Spleen (tissue), 7 donors: ENCODE results near the gene LAMP2.

Source experiments
- POLR2A ChIP-seq, 3 donors: fragments of 450-650 bp; IDR thresholded peaks; one replicate each; pipeline ENCODE4 v1.5.1; 2017; ENCODE audit warnings: antibody characterized with exemption in 3 of 3, mild to moderate bottlenecking in 1 of 3
- POLR2AphosphoS5 ChIP-seq, 3 donors: sonication (generic); formaldehyde crosslinking; IDR thresholded peaks; one replicate each; pipeline ENCODE4 v1.5.1; 2017; ENCODE audit warnings: antibody characterized with exemption in 3 of 3
- TF ChIP-seq, protein P1 (sequence below), 11 experiments: fragments of 200-600 bp in 7 of 11; fragments of 450-650 bp in 4 of 11; sonication (generic) in 4 of 11; IDR thresholded peaks in 8 of 11; conservative IDR thresholded peaks in 3 of 11; 1 replicate in 7 of 11; 2 replicates in 4 of 11; pipeline versions ENCODE4 v1.4.0 to v1.8.0; 2016 to 2021; ENCODE audit warnings: antibody characterized with exemption in 11 of 11, inconsistent platforms in 4 of 11, mild to moderate bottlenecking in 1 of 11
- donor health status: DM: no; HTN: no; CAD: no; lungs with moderate emphysema.
- donor health status: DM: no; HTN: no; CAD: no.
- donor health status: DM: no; HTN: no; CAD: no.

DNA sequence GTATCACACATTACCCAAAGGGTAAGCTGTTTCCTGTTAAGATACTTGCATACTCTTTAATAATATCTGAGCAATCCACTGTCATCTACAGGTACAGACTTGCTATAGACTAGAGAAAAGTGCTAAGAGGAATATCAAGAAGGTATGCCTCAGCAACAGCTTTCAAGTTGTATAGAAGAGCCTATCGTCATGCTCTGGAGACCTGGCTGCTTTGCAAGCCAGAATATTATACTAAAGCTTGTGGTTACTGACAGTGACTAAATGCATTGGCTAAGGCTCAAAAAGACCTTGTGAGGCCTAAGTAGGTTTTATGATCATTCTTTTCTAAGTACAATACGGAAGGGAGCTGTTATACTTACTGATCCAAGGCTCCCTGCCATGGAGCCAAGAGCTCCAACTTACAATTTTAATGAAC, 11.3 kb downstream of the LAMP2 start:
- TF ChIP-seq, protein P1, sequence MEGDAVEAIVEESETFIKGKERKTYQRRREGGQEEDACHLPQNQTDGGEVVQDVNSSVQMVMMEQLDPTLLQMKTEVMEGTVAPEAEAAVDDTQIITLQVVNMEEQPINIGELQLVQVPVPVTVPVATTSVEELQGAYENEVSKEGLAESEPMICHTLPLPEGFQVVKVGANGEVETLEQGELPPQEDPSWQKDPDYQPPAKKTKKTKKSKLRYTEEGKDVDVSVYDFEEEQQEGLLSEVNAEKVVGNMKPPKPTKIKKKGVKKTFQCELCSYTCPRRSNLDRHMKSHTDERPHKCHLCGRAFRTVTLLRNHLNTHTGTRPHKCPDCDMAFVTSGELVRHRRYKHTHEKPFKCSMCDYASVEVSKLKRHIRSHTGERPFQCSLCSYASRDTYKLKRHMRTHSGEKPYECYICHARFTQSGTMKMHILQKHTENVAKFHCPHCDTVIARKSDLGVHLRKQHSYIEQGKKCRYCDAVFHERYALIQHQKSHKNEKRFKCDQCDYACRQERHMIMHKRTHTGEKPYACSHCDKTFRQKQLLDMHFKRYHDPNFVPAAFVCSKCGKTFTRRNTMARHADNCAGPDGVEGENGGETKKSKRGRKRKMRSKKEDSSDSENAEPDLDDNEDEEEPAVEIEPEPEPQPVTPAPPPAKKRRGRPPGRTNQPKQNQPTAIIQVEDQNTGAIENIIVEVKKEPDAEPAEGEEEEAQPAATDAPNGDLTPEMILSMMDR (IDR thresholded peaks at IDR 0.05 in 8 of 11, conservative IDR thresholded peaks at IDR 0.05 in 3 of 11) = no peak
- TF ChIP-seq POLR2AphosphoS5 (IDR thresholded peaks at IDR 0.05) (no peak), POLR2A (IDR thresholded peaks at IDR 0.05) (no peak)
